NCI-H510A (cell line): ENCODE measurements around the gene RNF125.
A peak's percentile ranks its signal among the peaks of the same experiment; 100 is the strongest.

Experiments used
- DNase-seq: peaks from one replicate; lab custom pipeline; 2025; lab: John Stamatoyannopoulos, UW

Gene RNF125

GRCh38 chr18:32091325-32091723, 72.7 kb downstream of the RNF125 start:
- no peak for DNase-seq

GRCh38 chr18:32091724-32092421, 73.2 kb downstream of the RNF125 start, which contains the start of gene RNF138:
RNF138 (plus strand) TSS chr18:32091874; CDS start chr18:32092777, 903 bp downstream.
- DNase-seq = peak; percentile 93

GRCh38 chr18:32092422-32093101, 73.9 kb downstream of the RNF125 start:
- DNase-seq = peak; percentile 98

GRCh38 chr18:32093102-32093511, 74.5 kb downstream of the RNF125 start:
- peak; percentile 26 for DNase-seq

DNA sequence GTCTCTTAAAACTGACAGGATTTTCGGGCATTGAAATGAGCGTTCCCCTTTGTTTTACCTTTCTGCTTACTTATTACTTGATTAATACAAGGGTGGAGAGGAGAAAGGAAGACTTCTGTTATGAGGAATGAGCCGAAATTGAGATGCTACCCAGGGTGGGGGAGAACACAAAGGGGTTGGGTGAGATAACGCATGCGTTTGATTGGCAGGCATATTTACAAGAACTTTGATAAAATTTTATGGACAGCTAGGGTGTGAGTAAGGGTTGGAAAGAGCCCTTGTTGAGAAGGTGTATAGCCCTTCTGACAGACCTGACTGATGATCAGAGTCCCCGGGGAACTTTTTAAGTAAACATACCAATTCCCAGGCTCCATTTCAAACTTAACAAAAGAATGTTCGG, 74.9 kb downstream of the RNF125 start:
- DNase-seq = no peak

DNA sequence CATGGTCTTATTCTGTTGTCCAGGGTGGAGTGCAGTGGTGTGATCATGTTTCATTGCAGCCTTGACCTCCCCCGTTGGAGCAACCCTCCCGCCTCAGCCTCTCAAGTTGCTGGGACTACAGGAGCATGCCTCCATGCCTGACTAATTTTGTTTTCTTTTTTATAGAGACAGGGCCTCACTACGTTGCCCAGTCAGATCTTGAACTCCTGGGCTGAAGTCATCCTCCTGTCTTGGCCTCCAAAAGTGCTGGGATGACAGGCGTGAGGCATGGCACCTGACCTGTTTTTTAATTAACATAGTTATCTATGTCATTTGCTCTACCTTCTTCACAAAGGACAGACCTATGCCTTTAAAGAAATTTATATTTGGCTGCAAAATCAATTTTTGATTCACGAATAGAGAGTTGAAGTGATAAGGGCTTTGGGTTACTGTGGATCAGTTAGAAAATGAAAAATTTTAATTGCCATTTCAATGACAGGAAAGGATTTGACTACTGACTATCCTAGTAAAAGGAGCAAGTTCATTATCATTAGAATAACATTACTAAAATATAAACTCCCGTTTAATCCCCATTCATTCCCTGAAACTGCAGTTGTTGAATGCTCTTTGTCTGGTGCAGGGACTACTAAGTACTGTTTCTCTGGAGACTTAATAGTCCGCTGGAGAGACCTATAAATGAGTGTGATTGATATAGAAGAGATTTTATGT, 76.7 kb downstream of the RNF125 start:
- no peak for DNase-seq

- DNase-seq = no peak
These were observed 77.2 kb downstream of the RNF125 start for GRCh38 chr18:32095900-32096229.

- DNase-seq = no peak
These were observed 78.3 kb downstream of the RNF125 start for GRCh38 chr18:32096946-32097345.

GRCh38 chr18:32104516-32104915, 85.9 kb downstream of the RNF125 start:
- no peak for DNase-seq

DNA sequence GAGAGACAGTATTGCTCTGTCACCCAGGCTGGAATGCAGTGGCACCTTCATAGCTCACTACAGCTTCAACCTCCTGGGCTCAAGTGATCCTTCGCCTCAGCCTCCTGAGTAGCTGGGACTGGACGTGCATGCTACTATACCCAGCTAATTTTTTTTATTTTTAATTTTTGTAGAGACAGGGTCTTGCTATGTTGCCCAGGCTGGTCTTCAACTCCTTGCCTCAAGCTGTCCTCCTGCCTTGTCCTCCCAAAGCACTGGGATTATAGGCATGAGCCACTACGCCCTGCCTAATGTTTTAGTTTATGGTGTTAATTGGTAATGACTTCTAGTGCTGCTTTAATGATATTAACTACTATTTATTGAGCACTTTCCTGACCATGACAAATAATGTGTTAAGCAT, 91.4 kb downstream of the RNF125 start:
- no peak for DNase-seq

GRCh38 chr18:32111706-32112105, 93.1 kb downstream of the RNF125 start:
- no peak for DNase-seq

DNA sequence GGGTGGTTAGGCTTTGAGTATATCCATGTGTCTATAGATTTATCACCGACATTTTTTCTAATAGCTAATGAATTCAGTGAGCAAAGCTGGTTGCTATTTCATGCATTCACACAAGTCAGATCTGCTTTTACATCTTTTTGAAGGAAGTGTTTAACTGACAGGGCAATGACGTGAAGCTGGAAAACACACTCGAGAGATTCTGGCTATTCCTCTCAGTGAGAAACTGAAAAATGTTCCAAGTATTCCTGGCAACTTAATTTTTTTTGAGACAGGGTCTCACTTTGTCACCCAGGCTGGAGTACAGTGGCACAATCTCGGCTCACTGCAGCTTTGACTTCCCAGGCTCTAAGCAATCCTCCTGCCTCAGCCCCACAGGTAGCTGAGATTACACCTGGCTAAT, 94.2 kb downstream of the RNF125 start:
- DNase-seq = no peak

GRCh38 chr18:32114293-32114942, 95.8 kb downstream of the RNF125 start:
- DNase-seq = no peak

GRCh38 chr18:32122039-32122438, 103.4 kb downstream of the RNF125 start:
- DNase-seq = no peak
